H1 (cell line): Measurements from ENCODE around the gene TSPAN15.

Experiments
- BCL11A ChIP-seq, 2 experiments: IDR thresholded peaks; one replicate each; pipeline ENCODE4 v1.6.1; 2011; ENCODE audit warnings: low read depth in 2 of 2, low read length in 2 of 2, mild to moderate bottlenecking in 2 of 2
- JUND ChIP-seq: IDR thresholded peaks from 2 replicates; pipeline ENCODE4 v1.6.1; 2011; ENCODE audit warnings: mild to moderate bottlenecking, improper control_type of control experiment, low read length
- POLR2A ChIP-seq, 2 experiments: IDR thresholded peaks; 1 replicate in 1 of 2; 2 replicates in 1 of 2; pipeline ENCODE4 v1.6.1; 2011; ENCODE audit warnings: low read depth in 2 of 2, low read length in 2 of 2, mild to moderate bottlenecking in 2 of 2; ENCODE audit errors: control extremely low read depth in 1 of 2
- TF ChIP-seq, protein P1 (sequence below): IDR thresholded peaks from 2 replicates; pipeline ENCODE4 v1.6.1; 2012; ENCODE audit warnings: inconsistent platforms

- TF ChIP-seq POLR2A (IDR thresholded peaks at IDR 0.05; ENCODE audit: control extremely low read depth in 1 of 2, low read depth in 2 of 2, low read length in 2 of 2), result no peak
- TF ChIP-seq JUND, result no peak
- TF ChIP-seq, protein P1, sequence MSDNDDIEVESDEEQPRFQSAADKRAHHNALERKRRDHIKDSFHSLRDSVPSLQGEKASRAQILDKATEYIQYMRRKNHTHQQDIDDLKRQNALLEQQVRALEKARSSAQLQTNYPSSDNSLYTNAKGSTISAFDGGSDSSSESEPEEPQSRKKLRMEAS, result no peak
- no peak for TF ChIP-seq BCL11A (IDR thresholded peaks at IDR 0.05; ENCODE audit: low read depth in 2 of 2, low read length in 2 of 2)
These were observed 57.6 kb downstream of the TSPAN15 start for GRCh38 chr10:69508738-69509340.
